Skeletal muscle satellite cell (primary cell): ENCODE results near the gene CP.
"Not testable (repeated sequence)": the region's sequence is repeated elsewhere in the genome, so short reads cannot be mapped to it uniquely, and the experiment has no call there.

Source experiments
- H3K27me3 ChIP-seq: 2 replicates; pipeline ENCODE4 v1.7.0; 2013; ENCODE audit warnings: low read length; ENCODE audit not compliant: control insufficient read depth, insufficient read depth
- H3K36me3 ChIP-seq: 2 replicates; pipeline ENCODE4 v1.7.0; 2013; ENCODE audit warnings: mild to moderate bottlenecking, control low read depth, low read length; ENCODE audit not compliant: insufficient read depth
- H3K4me1 ChIP-seq: 2 replicates; pipeline ENCODE4 v1.7.0; 2013; ENCODE audit warnings: low read length; ENCODE audit not compliant: control insufficient read depth, insufficient read depth
- H3K4me2 ChIP-seq: 2 replicates; pipeline ENCODE4 v1.7.0; 2013; ENCODE audit warnings: mild to moderate bottlenecking, low read length
- H3K4me3 ChIP-seq: 2 replicates; pipeline ENCODE4 v1.7.0; 2013; ENCODE audit warnings: low read length
- H3K9ac ChIP-seq: 2 replicates; pipeline ENCODE4 v1.7.0; 2013; ENCODE audit warnings: mild to moderate bottlenecking, low read depth, low read length, moderate library complexity
- H3K9me3 ChIP-seq: replicated peaks from 2 replicates; pipeline ENCODE4 v1.7.0; 2013; ENCODE audit warnings: mild to moderate bottlenecking, control low read depth, low read length

Gene CP

DNA sequence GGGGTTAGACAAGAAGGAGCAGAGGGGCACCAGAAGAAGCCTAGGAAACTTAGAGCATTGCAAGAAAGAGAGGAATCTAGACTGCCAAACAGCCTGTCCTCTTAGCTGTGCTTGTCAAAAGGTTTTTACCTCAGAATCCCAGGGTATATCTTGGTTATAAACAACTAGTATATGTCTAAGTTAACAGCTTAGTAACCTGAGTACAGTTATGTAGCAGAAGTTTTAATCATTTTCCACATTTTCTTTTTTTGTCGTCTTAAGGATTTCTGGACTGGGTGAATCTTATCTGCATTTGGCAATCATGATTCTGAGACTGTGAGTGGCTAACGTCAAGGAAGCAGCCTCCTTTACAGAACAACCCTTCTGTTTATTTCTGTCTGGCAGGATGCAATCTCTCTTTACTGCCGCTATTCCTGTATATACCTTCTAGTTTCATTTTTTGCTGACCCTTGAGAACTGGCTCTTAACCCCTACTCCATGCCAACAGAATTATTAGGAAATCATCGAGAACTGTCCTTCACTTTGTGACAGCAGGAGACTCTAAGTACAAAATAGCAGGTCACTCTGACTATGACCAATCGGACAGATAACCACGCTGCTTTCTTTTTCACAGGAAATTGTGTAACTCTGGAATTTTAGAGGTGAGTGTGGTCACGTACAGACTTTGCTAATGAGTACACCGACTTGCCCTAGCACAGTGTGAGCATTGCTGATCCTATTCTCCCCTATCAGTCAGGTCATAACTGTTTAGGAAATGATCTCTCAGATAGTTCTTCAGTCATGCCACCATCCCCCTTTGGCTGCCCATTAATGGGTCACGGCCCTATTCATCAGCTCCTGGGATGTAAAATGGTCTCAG lies 3.3 kb upstream of the CP start:
- Histone ChIP-seq H3K4me1 (peaks cover 19% of the 10 kb centered on the region), H3K4me2 (peak overlapping the region; percentile 80), H3K4me3 (peak overlapping the region; percentile 59), H3K36me3 (no peaks in the 10 kb centered on the region), H3K9me3 (no peaks in the 10 kb centered on the region), H3K9ac (peak overlapping the region; percentile 46), H3K27me3 (no peaks in the 10 kb centered on the region)

- Histone ChIP-seq H3K36me3 (no peaks in the 10 kb centered on the region), H3K4me1 (peaks cover 19% of the 10 kb centered on the region), H3K9me3 (no peaks in the 10 kb centered on the region), H3K9ac (no peak overlapping the region), H3K4me3 (no peak overlapping the region), H3K4me2 (no peak overlapping the region), H3K27me3 (no peaks in the 10 kb centered on the region)
These were observed 1.8 kb upstream of the CP start for GRCh38 chr3:149223461-149223820.

DNA sequence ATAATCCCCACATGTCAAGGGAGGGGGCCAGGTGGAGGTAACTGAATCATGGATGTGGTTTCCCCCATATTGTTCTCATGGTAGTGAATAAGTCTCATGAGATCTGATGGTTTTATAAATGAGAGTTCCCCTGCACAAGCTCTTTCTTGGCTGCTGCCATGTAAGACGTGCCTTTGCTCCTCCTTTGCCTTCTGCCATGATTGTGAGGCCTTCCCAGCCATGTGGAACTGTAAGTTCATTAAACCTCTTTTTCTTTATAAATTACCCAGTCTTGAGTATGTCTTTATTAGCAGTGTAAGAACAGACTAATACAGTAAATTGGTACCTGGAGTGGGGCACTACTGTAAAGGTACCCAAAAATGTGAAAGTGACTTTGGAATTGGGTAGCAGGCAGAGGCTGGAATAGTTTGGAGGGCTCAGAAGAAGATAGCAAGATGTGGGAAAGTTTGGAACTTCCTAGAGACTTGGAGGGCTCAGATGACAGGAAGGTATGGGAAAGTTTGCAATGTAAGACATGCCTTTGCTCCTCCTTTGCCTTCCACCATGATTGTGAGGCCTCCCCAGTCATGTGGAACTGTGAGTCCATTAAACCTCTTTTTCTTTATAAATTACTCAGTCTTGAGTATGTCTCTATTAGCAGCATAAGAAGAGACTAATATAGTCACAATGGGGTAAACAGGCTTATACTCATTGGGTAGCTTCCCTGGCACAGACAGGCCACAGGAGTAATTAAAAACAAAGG lies 2.1 kb downstream of the CP start:
- H3K9ac ChIP-seq, H3K4me3 ChIP-seq, H3K4me1 ChIP-seq, H3K4me2 ChIP-seq, H3K27me3 ChIP-seq, H3K9me3 ChIP-seq, H3K36me3 ChIP-seq: not testable (repeated sequence)

DNA sequence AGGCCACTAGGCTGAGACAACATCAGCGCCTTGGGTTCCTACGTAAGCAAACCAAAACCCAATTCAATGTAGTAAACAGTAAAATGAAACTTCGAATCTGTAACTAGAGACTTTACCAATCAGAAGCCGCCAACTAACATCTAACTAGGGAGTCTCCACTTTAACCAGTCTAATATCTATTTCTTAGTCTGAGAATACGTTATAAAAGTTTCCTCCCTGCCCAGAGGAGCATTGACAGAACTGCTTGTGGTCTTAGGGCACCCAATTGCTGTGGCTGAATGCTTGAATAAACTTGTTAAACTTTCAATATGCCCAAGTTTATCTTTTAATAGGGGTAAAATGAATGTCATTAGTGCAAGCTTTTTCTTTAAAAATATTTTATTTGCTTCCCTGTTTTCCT lies 4.3 kb downstream of the CP start:
- H3K9me3 ChIP-seq, result no peaks in the 10 kb centered on the region
- no peaks in the 10 kb centered on the region for H3K36me3 ChIP-seq
- no peak overlapping the region for H3K4me2 ChIP-seq
- no peak overlapping the region for H3K4me3 ChIP-seq
- H3K9ac ChIP-seq, result no peak overlapping the region
- no peaks in the 10 kb centered on the region for H3K4me1 ChIP-seq
- H3K27me3 ChIP-seq, result no peaks in the 10 kb centered on the region

DNA sequence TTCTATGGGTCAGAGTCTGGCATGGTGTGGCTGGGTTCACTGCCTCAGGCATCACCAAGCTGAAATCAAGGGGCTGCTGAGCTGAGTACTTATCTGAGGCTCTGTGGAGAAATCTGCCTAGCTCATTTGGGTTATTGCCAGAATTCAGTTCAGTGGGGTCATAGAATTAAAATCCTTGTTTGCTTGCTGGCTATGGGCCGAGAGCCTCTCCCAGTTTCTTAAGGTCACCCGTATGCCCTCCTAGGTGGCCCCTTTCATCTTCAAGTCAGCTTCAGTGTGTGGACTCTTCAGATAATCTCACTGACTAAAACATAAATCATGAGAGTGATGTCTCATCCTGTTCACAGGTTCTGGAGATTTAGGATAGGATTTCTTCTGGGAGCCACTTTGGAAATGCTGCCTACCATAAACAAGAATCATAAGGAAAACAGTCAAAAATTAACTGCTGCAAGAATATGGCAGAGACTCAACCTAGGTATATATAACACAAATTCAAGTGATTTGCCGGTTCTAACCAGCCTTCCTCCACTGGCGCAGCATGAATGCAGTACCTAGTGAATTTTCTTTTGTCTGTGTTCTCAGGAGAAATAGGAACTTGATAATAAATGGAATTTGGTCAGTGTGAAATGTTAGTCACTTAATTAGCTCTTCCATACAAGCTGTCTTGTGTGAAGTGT lies 5.3 kb downstream of the CP start:
- H3K9ac ChIP-seq, result no peak overlapping the region
- no peaks in the 10 kb centered on the region for H3K27me3 ChIP-seq
- H3K4me3 ChIP-seq, result no peak overlapping the region
- no peaks in the 10 kb centered on the region for H3K9me3 ChIP-seq
- H3K36me3 ChIP-seq, result no peaks in the 10 kb centered on the region
- no peaks in the 10 kb centered on the region for H3K4me1 ChIP-seq
- no peak overlapping the region for H3K4me2 ChIP-seq

DNA sequence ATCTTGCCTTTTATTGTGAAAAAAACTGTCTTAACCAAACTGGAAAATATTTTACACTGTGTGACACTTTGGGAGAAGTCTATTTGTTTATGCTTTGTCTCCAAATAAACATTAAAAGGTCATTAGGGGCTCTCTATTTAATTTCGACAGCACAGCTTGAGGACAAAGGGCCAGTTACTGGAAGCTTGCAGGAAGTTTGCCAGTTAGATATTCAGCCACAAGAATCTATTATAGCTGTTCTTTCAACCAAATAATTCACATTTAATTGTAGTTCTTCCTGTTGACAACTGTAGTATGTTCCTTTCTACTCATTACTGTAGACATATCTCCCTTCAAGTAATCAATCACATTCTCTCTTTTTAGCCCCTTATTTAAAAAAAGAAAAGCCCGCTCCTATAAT lies 6.1 kb downstream of the CP start:
- no peaks in the 10 kb centered on the region for H3K27me3 ChIP-seq
- no peak overlapping the region for H3K4me2 ChIP-seq
- no peak overlapping the region for H3K9ac ChIP-seq
- no peaks in the 10 kb centered on the region for H3K9me3 ChIP-seq
- H3K4me3 ChIP-seq, result no peak overlapping the region
- no peaks in the 10 kb centered on the region for H3K36me3 ChIP-seq
- H3K4me1 ChIP-seq, result no peaks in the 10 kb centered on the region

- H3K9me3 ChIP-seq, result no peaks in the 10 kb centered on the region
- no peaks in the 10 kb centered on the region for H3K36me3 ChIP-seq
- H3K4me3 ChIP-seq, result no peak overlapping the region
- H3K27me3 ChIP-seq, result no peaks in the 10 kb centered on the region
- no peak overlapping the region for H3K4me2 ChIP-seq
- no peak overlapping the region for H3K9ac ChIP-seq
- no peaks in the 10 kb centered on the region for H3K4me1 ChIP-seq
These were observed 6.9 kb downstream of the CP start for GRCh38 chr3:149214702-149215101.

- H3K4me1 ChIP-seq, result no peaks in the 10 kb centered on the region
- H3K9me3 ChIP-seq, result no peaks in the 10 kb centered on the region
- H3K4me3 ChIP-seq, result no peak overlapping the region
- H3K27me3 ChIP-seq, result no peaks in the 10 kb centered on the region
- no peak overlapping the region for H3K9ac ChIP-seq
- H3K36me3 ChIP-seq, result no peaks in the 10 kb centered on the region
- no peak overlapping the region for H3K4me2 ChIP-seq
These were observed 9.2 kb downstream of the CP start for GRCh38 chr3:149212386-149212785.

GRCh38 chr3:149209431-149209830 lies 12.2 kb downstream of the CP start:
- H3K4me1 ChIP-seq, result no peaks in the 10 kb centered on the region
- no peak overlapping the region for H3K4me2 ChIP-seq
- H3K27me3 ChIP-seq, result no peaks in the 10 kb centered on the region
- H3K36me3 ChIP-seq, result no peaks in the 10 kb centered on the region
- no peak overlapping the region for H3K4me3 ChIP-seq
- H3K9ac ChIP-seq, result no peak overlapping the region
- H3K9me3 ChIP-seq, result no peaks in the 10 kb centered on the region

GRCh38 chr3:149207475-149207874 lies 14.2 kb downstream of the CP start:
- H3K36me3 ChIP-seq, result no peaks in the 10 kb centered on the region
- no peaks in the 10 kb centered on the region for H3K4me1 ChIP-seq
- H3K4me3 ChIP-seq, result no peak overlapping the region
- no peak overlapping the region for H3K9ac ChIP-seq
- no peaks in the 10 kb centered on the region for H3K9me3 ChIP-seq
- H3K4me2 ChIP-seq, result no peak overlapping the region
- H3K27me3 ChIP-seq, result no peaks in the 10 kb centered on the region

DNA sequence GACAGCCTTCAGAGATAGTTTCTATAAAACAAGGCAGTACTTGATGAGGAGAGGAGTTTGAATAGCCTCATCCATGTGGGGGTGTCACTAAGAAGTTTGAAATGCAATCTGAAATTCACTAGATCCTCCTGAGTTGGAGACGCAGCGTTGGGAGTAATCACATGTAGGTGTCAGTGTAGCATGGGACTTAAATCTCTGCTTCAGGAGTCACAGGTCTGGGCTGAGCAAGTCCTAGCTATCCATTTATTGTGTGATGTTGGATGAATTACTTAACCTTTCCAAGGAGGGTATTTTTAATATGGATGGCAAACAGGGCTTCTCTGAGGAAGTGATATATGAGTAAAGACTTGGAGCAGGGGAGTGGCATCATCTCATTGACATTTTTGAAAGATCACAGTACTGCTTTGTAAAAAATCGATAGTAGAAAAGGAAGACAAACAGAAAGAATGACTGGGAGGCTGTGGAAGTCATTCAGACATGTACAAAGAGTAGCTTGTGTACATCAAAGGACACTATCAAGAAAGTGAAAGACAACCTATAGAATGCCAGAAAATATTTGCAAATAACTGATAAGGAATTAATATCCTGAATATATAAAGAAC lies 17.1 kb downstream of the CP start:
- no peaks in the 10 kb centered on the region for H3K36me3 ChIP-seq
- no peak overlapping the region for H3K4me3 ChIP-seq
- H3K9me3 ChIP-seq, result no peaks in the 10 kb centered on the region

More for the DNA sequence above, 17.1 kb downstream of the CP start:
- Histone ChIP-seq H3K4me1 (peaks cover 3% of the 10 kb centered on the region), H3K4me2 (no peak overlapping the region), H3K9ac (no peak overlapping the region), H3K27me3 (no peaks in the 10 kb centered on the region)
